ENCODE results near the gene ARHGDIG. TPM values are rescaled to one million over a fixed set of nuclear protein-coding genes. Genes with fewer than 3 reads are reported as not detected.

The ARHGDIG gene
- total RNA-seq, 4 donors from 2014 or later, result 2.1 TPM; not detected in 3

- Histone ChIP-seq H3K27ac (no peak overlapping the region), H3K9me3 (no peaks in the 10 kb centered on the region), H3K4me3 (no peak overlapping the region), H3K36me3 (no peaks in the 10 kb centered on the region), H3K4me1 (no peaks in the 10 kb centered on the region), H3K27me3 (no peaks in the 10 kb centered on the region)
- no peak for DNase-seq
- no peak for TF ChIP-seq POLR2A (IDR thresholded peaks at IDR 0.05)
- TF ChIP-seq CTCF (IDR thresholded peaks at IDR 0.05), result no peak
- intact Hi-C loops (cut with DNase I; ENCODE audit: low total_unique reads), result loop anchor here (10.0 kb wide), 1 partner anchor 57 kb away; no protein-coding TSS in a partner anchor
These were observed 7.9 kb downstream of the ARHGDIG start for GRCh38 chr16:287981-288920.

GRCh38 chr16:289395-289997 is 9.1 kb downstream of the ARHGDIG start:
- H3K36me3 ChIP-seq, result no peaks in the 10 kb centered on the region
- intact Hi-C loops (cut with DNase I; ENCODE audit: low total_unique reads), result loop anchor here (10.0 kb wide), 1 partner anchor 55 kb away; no protein-coding TSS in a partner anchor
- no peaks in the 10 kb centered on the region for H3K27me3 ChIP-seq
- H3K4me3 ChIP-seq, result no peak overlapping the region
- H3K4me1 ChIP-seq, result no peaks in the 10 kb centered on the region
- TF ChIP-seq CTCF (IDR thresholded peaks at IDR 0.05), result no peak
- TF ChIP-seq POLR2A (IDR thresholded peaks at IDR 0.05), result no peak
- no peak for DNase-seq
- no peak overlapping the region for H3K27ac ChIP-seq
- no peaks in the 10 kb centered on the region for H3K9me3 ChIP-seq

- Histone ChIP-seq H3K36me3 (no peaks in the 10 kb centered on the region), H3K27me3 (no peaks in the 10 kb centered on the region), H3K9me3 (no peaks in the 10 kb centered on the region), H3K27ac (no peak overlapping the region), H3K4me1 (no peaks in the 10 kb centered on the region), H3K4me3 (no peak overlapping the region)
- no peak for DNase-seq
- intact Hi-C loops (cut with DNase I; ENCODE audit: low total_unique reads), result no loop called here
- TF ChIP-seq POLR2A (IDR thresholded peaks at IDR 0.05) (no peak), CTCF (IDR thresholded peaks at IDR 0.05) (no peak)
These were observed 9.8 kb downstream of the ARHGDIG start for GRCh38 chr16:290015-290680.

GRCh38 chr16:290681-291405 is 10.5 kb downstream of the ARHGDIG start:
- intact Hi-C loops (cut with DNase I; ENCODE audit: low total_unique reads), result no loop called here
- no peak overlapping the region for H3K4me3 ChIP-seq
- no peak for DNase-seq
- no peaks in the 10 kb centered on the region for H3K27me3 ChIP-seq
- H3K9me3 ChIP-seq, result no peaks in the 10 kb centered on the region
- H3K4me1 ChIP-seq, result no peaks in the 10 kb centered on the region
- no peaks in the 10 kb centered on the region for H3K36me3 ChIP-seq
- TF ChIP-seq CTCF (IDR thresholded peaks at IDR 0.05) (no peak), POLR2A (IDR thresholded peaks at IDR 0.05) (no peak)
- H3K27ac ChIP-seq, result no peak overlapping the region

All from uterus (tissue), 4 donors.